GM13977 (cell line): ENCODE results near the gene SLC6A6.

ENCODE experiments used
- DNase-seq: peaks from one replicate; pipeline ENCODE4 v3.0.0; 2012; ENCODE audit warnings: low spot score
- in situ Hi-C: fragments of 300-500 bp; cut with MboI; formaldehyde crosslinking; loops from one replicate; pipeline ENCODE4 v1.12.0; 2022; ENCODE audit warnings: low sequenced_read_pairs, low pct_unique_long_range_greater_than_20kb, mixed read lengths, inconsistent platforms; ENCODE audit not compliant: unreplicated experiment
- TF ChIP-seq, protein P1 (sequence below): IDR thresholded peaks from 2 replicates; pipeline ENCODE4 v1.5.1; 2012; ENCODE audit warnings: mild to moderate bottlenecking, control low read depth; ENCODE audit not compliant: insufficient read depth; ENCODE audit errors: extremely low read depth, missing control alignments

Gene SLC6A6

DNA sequence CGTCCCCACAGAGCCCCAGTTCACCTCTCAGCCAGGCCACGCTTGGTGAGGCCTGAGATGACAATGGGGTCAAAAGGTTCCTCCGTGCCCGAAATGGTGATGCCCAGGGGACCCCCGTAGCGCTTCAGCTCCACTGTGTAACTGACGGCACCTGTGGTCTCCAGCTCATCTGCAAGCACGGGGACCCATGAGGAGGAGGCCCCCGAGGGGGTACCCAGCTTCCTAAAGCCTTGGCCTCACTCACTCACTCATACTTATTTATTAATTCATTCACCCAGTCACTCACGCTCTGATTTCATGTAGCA, 107.3 kb downstream of the SLC6A6 start:
- in situ Hi-C loops, result no loop called here

DNA sequence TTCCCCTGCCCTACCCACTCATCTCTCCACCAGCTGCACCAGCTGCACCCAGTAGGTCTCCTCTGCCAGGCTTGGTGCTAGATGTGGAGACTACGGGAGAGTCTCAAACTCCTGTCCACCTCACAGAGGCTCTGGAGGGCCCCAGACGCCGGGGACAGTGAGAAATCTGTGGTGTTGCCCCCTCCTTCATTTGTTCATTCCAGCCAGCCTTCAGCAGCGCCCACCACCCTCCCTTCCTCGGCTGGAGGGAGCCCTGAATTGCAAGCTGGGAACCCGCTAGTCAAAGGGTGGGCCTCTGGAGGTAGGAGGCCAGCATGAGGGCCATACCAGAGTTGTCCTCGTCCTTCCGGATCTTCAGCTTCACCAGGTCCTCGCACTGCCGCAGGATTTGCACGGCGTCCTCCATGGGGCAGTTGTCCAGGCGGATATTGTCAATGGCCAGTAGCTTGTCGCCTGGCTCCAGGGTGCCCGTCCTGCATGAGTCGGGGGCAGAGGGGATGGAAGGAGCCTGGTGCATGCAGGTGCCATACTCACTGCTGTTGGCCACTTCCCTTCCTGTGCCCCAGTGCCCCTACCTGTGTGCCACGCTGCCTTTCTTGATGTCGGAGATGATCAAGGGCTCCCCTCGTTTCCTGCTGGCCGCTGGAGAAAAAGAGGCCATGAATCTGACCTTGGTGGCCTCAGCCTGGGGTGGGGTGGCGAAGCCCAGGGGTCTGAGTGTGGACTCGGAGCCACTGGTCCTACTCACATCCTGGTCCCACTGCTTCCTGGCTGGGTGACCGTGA, 108.6 kb downstream of the SLC6A6 start:
- in situ Hi-C loops, result no loop called here
- TF ChIP-seq, protein P1, sequence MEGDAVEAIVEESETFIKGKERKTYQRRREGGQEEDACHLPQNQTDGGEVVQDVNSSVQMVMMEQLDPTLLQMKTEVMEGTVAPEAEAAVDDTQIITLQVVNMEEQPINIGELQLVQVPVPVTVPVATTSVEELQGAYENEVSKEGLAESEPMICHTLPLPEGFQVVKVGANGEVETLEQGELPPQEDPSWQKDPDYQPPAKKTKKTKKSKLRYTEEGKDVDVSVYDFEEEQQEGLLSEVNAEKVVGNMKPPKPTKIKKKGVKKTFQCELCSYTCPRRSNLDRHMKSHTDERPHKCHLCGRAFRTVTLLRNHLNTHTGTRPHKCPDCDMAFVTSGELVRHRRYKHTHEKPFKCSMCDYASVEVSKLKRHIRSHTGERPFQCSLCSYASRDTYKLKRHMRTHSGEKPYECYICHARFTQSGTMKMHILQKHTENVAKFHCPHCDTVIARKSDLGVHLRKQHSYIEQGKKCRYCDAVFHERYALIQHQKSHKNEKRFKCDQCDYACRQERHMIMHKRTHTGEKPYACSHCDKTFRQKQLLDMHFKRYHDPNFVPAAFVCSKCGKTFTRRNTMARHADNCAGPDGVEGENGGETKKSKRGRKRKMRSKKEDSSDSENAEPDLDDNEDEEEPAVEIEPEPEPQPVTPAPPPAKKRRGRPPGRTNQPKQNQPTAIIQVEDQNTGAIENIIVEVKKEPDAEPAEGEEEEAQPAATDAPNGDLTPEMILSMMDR, result no peak
- DNase-seq, result no peak

More for the DNA sequence above, 107.3 kb downstream of the SLC6A6 start:
- DNase-seq, result no peak
- TF ChIP-seq, protein P1, result no peak

DNA sequence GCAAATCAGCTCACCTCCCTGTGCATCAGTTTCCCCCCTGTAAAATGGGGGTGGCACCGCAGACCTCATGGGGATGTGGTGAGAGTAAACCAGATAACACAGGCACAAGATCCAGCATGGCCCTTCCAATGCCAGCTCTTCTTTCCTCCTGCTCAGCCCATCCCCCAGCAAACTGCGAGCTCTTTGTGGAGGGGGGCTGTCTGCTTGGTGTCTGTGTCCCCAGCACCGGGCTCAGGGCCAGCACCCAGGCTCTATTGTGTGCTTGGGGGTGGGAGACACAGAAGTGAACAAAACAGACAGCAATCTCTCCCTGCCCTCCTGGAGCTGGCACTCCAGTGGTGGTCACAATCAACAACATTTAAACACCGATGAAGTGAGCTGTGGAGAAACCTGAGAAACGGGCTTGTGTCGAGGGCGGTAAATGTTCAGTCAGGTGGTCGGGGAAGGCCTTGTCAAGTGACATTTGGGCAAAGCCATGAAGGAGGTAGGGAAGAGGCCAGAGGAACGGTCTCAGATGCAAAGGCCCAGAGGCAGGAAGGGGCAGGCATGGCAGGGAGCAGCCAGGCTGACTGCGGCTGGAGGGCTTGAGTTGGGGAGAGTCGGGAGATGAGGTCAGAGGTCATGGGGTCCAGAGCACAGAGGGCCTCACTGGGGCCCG, 109.3 kb downstream of the SLC6A6 start:
- TF ChIP-seq, protein P1, result no peak
- in situ Hi-C loops, result no loop called here
- DNase-seq, result no peak

DNA sequence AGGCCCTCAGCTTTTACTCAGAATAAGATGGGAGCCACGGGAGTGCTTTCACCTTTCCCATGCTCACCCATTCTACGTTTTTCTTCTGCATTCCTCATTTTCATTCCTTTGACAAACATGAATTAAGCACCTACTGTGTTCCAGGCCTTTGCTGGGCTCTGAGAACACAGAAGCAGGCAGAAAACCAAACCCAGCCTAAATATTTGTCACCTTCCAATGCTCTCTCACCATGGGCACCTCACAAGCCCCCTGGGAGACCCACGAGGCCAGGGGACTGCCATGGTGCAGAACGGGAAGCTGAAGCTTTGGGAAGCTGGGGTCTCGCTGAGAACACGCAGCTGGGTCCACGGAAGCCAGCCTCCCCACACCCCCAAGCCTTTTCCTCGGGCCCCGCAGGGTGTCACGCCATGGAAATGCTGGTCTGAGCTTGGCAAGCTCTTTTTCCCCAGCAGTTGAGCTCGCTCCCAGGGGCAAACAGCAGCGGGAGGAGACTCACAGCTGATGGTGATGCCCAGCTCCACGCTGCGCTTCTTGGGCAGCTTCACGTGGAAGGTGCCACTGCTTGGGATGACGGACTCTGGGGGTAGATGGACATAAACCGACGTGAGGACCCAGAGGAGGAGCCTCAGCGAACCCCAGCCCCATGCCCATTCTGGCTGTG, 110.0 kb downstream of the SLC6A6 start:
- TF ChIP-seq, protein P1, result no peak
- no peak for DNase-seq
- in situ Hi-C loops, result no loop called here

DNA sequence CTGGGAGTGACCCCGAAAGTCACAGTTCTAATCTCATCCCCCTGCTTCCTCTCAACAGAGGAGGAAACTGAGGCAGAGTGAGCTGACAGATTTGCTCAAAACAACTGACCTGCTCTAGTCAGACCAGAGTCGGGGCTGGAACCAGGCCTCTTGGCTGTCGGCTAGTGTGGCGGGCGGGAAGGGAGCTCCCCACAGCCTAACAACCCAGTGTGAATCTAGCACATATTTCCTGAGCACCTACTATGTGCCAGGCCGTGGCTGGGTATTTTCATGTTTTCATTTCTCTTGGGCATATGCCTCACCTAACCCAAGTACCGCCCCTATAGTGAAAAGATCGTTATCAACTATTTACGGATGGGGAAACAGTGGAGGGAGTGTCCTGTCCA, 110.5 kb downstream of the SLC6A6 start:
- TF ChIP-seq, protein P1, result no peak
- DNase-seq, result no peak
- in situ Hi-C loops, result no loop called here

DNA sequence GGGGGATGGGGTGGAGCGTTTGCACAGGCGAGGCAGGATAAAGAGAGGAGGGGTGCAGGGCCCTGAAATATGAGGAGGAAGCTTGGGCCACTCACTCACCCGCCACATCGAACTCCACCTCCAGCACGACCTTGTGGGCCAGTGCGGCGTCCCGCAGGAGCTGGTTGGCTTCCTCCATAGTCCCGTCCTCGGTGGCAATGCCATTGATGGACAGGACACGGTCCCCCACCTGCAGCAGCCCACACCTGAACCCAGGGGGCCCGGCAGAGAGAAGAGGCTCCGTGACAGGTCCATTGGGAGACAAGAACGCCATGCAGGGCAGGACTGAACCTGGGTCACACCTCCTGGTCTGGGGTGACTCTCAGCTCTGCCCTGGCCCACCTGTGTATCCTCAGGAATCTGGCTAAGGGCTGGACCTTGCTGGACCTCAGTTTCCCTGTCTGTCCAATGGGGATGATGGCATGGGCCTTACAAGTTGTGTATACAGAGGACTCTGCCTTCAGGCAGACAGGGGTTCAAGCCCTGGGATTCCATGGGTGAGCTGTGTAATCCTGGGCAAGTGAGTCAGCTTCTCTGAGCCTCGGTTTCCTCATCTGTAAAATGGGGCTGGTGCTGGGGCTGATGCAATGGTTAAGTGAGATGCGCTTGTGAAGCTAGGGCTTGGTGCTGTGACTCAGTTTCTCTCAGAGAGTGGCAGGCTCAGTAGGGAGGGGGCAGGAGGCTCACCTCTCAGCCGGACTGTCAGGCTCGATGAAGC, 111.3 kb downstream of the SLC6A6 start:
- TF ChIP-seq, protein P1, result no peak
- in situ Hi-C loops, result no loop called here
- no peak for DNase-seq
